Hippocampal formation (tissue), 2 donors: Measurements from ENCODE around the gene SLC18A2.
"Not testable (repeated sequence)": the region's sequence is repeated elsewhere in the genome, so short reads cannot be mapped to it uniquely, and the experiment has no call there.

ENCODE experiments used
- DNase-seq, 2 donors: peaks; one replicate each; lab custom pipeline; 2025; lab: John Stamatoyannopoulos, UW

The SLC18A2 gene

GRCh38 chr10:117240621-117241529, at the start of gene SLC18A2:
TSS of gene SLC18A2 (plus strand) at chr10:117241114. CDS start at chr10:117241694, 580 bp downstream.
- DNase-seq, result no peak

DNA sequence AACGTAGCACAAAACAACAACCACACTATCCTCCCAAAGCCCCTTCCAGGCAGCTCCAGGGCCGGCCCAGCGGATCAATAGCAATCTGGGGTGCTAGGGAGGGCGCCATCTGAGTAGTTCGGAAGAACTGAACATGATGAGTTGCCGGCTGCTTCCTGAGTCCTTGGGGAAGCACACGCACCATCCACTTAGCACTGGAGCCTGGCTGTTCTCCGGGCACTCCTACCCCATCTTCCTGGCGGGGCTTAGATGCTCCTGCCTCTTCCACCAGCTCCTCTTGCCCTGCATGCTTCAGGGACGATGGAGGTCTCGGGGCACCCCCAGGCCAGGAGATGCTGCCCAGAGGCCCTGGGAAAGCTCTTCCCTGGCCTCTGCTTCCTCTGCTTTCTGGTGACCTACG, 43.7 kb upstream of the SLC18A2 start, which contains the start of gene KCNK18:
Gene KCNK18 (plus strand): TSS at position 301 of the 400 bp plus-strand sequence. CDS start 0 bp downstream, at position 301.
- no peak for DNase-seq

- DNase-seq, result no peak
Observed at GRCh38 chr10:117198088-117198487, 42.8 kb upstream of the SLC18A2 start.

GRCh38 chr10:117201826-117202225, 39.1 kb upstream of the SLC18A2 start:
- DNase-seq, result no peak

GRCh38 chr10:117204316-117204715, 36.6 kb upstream of the SLC18A2 start:
- no peak for DNase-seq

GRCh38 chr10:117212176-117212575, 28.7 kb upstream of the SLC18A2 start:
- no peak for DNase-seq

DNA sequence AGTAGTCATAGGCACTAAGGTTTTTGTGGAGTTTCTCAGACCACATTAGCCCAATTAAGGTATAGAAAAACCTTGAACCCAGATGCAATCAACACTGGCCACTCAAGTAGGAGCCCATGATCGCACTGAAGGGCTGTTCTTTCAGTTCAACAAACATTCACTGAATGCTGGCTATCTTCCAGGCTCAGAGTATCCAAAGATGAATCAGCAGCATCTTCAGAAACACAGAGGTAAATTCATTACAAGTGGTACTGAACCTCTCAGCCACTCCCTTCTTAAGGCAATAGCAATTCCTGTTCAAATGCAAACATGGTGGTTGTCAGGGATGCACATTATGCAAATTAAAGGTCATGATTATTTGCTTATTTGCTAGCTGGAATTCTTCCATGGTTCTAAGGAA, 26.5 kb upstream of the SLC18A2 start:
- DNase-seq, result no peak

DNA sequence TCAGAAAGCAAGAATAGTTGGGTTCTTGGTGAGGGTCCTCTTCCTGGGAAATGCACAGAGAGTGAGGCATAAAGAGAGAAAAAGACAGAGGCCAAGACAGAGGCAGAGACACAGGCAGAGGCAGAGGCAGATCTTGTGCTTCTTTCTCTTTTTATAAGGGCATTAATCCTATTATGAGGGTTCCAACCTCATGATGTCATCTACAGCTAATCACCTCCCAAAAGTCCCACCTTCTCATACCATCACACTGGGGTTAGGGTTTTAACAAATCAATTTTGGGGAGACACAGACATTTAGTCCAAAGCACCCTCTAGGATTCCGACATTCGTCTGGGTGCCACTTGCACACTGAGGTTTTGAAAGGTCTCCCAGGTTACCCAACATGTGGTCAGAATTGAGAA, 25.8 kb upstream of the SLC18A2 start:
- DNase-seq, result no peak

- DNase-seq, result no peak
Observed at GRCh38 chr10:117216028-117216427, 24.9 kb upstream of the SLC18A2 start.

- DNase-seq, result peak; percentile 37 to 43
Observed at GRCh38 chr10:117216611-117217195, 24.2 kb upstream of the SLC18A2 start.

- DNase-seq, result no peak
Observed at GRCh38 chr10:117217196-117217761, 23.6 kb upstream of the SLC18A2 start.

DNA sequence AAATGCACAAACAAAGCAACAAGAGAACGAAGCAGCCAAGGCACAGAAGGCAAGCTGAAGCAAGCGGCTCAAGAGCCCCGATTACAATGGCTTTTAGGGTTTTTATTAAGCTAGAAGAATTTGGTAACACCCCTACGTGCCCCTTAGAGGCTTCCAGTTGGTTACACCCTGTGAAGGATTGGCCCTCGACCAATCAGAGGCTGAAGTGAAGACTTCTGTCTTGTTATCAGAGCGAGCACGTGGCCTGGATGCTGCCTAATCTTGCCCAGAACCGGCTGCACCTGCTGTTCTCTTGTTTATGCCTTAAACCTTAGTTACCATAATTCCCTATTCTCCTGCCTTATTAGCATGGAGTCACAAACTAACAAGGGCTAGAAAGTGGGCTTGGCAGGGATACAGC, 22.3 kb upstream of the SLC18A2 start:
- DNase-seq, result no peak

DNA sequence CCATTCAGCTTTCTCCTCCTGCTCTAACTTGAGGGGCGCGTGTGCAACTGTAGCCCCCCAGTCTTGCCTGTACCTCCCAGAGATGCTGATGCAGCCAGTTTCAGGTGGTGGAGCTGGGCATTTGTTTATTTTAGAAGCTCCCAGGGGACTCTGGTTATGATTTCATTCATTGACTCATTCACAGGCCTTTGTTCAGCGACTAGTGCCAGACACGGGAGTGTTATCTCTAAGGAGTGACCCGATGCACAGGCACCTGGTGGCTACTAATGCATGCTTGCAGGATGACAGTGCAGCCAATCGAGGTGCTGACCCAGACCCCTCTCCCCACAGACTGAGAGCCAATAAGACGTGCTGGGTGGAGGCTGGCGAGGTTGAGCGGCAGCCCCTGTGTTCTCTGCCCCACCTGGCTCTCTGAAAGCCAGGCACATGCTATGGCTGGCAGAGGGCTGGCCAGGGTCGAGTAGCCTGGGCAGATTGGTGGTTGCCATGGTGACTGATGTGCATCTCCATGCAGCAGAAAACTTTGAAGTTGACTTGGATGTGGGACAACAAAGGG, 19.7 kb upstream of the SLC18A2 start:
- DNase-seq, result no peak

- no peak for DNase-seq
Observed at GRCh38 chr10:117222552-117222951, 18.4 kb upstream of the SLC18A2 start.

GRCh38 chr10:117222976-117223692, 17.8 kb upstream of the SLC18A2 start:
- no peak for DNase-seq

DNA sequence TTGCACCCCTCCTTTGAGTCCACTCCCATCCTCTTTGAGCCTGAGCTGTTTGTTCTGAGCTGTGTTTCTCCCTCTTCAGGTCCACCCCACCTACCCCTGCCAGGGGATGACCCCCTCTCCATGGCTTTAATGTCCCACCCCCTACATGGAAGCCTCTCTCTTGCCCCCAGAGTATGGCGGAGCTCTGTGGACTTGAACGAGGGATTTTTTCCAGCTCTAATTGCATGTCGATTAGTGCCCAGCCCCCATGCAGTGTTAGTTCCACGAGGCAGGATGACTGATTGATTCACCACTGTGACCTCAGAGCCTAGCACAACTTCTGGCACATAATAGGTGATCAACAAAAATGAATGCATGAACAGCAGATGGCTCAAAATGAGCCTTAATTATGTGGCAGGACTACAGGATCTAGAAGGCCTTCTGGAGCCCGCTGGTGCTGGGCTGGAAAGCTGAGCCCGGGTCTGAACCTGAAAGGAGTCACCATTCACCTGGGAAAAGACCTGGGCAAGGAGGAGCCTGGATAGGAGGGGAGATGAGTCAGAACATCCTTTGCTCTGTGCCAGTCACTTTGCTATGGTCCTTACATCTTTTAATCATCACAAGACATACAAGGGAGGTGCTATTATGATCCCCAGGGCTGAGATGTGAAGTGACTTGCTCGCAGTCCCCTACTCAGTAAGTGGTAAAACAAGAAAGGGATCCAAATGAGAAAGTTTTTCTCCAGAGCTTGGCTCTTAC, 17.1 kb upstream of the SLC18A2 start:
- DNase-seq, result no peak

GRCh38 chr10:117224881-117225280, 16.0 kb upstream of the SLC18A2 start:
- DNase-seq, result no peak

DNA sequence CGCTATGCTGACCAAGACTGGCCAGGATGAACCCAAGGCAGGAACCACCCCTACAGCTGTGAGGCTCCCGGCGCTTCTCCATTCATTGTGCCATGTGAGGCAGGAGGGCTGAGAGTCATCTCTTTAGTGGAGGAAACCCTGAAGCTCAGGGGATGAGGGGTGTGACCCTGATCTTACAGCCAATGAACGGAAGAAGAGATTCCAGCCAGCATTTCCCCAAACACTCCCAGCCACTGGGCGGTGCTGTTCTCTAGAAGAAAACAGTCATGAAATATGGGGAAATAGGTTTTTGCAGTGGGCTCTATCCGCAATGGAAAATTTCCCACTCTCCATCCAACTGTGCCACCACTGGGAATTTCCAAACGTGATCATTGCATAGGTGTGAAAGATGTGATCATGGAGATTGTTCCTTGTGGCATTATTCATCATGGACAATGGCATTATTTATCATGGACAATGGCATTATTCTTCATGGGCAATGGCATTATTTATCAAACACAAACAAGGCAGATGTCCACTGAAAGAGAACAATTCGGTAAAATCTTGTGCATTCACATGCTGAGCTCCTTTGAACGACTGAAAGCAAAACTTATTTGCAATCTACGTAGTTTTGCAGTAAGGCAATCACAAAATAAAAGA, 14.0 kb upstream of the SLC18A2 start:
- DNase-seq, result no peak

GRCh38 chr10:117228210-117228609, 12.7 kb upstream of the SLC18A2 start:
- no peak for DNase-seq

DNA sequence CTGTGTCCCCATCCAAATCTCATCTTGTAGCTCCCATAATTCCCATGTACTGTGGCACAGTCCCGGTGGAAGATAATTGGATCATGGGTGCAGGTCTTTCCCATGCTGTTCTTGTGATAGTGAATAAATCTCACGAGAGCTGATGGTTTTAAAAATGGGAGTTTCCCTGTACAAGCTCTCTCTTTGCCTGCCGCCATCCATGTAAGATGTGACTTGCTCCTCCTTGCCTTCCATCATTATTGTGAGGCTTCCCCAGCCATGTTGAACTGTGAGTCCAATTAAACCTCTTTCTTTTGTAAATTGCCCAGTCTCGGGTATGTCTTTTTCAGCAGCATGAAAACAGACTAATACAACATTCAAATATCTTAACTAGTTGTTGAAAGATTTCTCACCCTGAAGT, 10.8 kb upstream of the SLC18A2 start:
- not testable (repeated sequence) for DNase-seq
